Suprapubic skin (tissue), 3 donors: ENCODE measurements around the gene CHTF18.

Source experiments
- EP300 ChIP-seq: sonication (generic); formaldehyde crosslinking; IDR thresholded peaks from one replicate; pipeline ENCODE4 v1.6.1; 2017; ENCODE audit warnings: antibody characterized with exemption
- POLR2A ChIP-seq, 2 donors: fragments of 450-650 bp; IDR thresholded peaks; one replicate each; pipeline ENCODE4 v1.6.1; 2017; ENCODE audit warnings: antibody characterized with exemption in 2 of 2, mild to moderate bottlenecking in 2 of 2, moderate library complexity in 2 of 2
- TF ChIP-seq, protein P1 (sequence below), 2 donors: fragments of 200-600 bp in 1 of 2; fragments of 450-650 bp in 1 of 2; sonication (generic) in 1 of 2; IDR thresholded peaks; one replicate each; pipeline ENCODE4 v1.5.1; 2016 to 2019; ENCODE audit warnings: antibody characterized with exemption in 2 of 2, mild to moderate bottlenecking in 1 of 2, moderate library complexity in 1 of 2

DNA sequence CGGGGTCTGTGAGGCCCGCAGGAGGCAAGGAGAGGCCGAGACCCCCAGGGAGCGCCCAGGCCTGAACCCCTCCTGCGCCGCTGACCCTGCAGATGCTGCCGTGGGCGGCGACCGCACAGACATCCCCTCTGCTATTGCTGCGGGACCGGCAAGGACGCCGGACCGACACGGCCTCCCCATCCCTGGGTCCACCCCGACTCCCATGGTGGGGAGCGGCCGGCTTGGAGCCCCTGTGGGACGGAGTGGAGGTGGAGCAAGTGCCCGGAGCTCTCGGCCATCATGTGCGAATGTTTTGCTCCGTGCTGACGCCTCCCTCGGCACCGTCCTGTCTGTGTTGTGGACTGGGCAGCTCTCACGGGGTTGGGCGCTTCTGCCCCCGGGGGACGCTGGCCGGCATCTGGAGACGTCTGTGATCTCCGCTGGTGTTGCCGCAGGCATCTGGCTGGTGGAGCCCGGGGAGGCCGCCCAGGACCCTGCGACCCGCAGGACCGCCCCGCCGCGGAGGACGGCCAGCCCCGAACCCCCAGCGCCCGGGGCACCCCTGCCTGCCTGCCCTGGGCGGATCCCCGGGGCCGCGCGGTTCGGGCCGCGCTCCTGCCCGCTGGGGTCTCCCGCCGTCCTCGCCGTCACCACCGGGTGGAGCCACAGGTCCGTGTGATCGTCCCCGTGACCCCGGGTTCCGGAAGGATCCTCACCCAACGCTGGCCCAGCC lies 24.9 kb downstream of the CHTF18 start:
- TF ChIP-seq, protein P1, sequence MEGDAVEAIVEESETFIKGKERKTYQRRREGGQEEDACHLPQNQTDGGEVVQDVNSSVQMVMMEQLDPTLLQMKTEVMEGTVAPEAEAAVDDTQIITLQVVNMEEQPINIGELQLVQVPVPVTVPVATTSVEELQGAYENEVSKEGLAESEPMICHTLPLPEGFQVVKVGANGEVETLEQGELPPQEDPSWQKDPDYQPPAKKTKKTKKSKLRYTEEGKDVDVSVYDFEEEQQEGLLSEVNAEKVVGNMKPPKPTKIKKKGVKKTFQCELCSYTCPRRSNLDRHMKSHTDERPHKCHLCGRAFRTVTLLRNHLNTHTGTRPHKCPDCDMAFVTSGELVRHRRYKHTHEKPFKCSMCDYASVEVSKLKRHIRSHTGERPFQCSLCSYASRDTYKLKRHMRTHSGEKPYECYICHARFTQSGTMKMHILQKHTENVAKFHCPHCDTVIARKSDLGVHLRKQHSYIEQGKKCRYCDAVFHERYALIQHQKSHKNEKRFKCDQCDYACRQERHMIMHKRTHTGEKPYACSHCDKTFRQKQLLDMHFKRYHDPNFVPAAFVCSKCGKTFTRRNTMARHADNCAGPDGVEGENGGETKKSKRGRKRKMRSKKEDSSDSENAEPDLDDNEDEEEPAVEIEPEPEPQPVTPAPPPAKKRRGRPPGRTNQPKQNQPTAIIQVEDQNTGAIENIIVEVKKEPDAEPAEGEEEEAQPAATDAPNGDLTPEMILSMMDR (IDR thresholded peaks at IDR 0.05): peak; percentile 10 to 59
- TF ChIP-seq POLR2A (IDR thresholded peaks at IDR 0.05): no peak
- TF ChIP-seq EP300: no peak
